Tibial artery (tissue), 4 donors: ENCODE results near the gene MGME1.

Experiments used
- DNase-seq, 2 donors: peaks; one replicate each; pipeline ENCODE4 v3.0.0-alpha.2; 2019
- H3K27ac ChIP-seq, 2 donors: fragments of 200-600 bp; sonication (generic) in 1 of 2; 1 replicate in 1 of 2; 2 replicates in 1 of 2; pipeline ENCODE4 v1.5.1; 2018 to 2019; ENCODE audit warnings: mild to moderate bottlenecking in 1 of 2
- H3K27me3 ChIP-seq, 2 donors: fragments of 200-600 bp; sonication (generic) in 1 of 2; one replicate each; pipeline versions ENCODE4 v1.5.1 to v1.6.0; 2016 to 2019
- H3K36me3 ChIP-seq, 3 donors: fragments of 200-600 bp; sonication (generic) in 2 of 3; one replicate each; pipeline ENCODE4 v1.5.1; 2016 to 2019; ENCODE audit warnings: mild to moderate bottlenecking in 2 of 3
- H3K4me1 ChIP-seq, 4 donors: fragments of 200-600 bp; sonication (generic) in 2 of 4; 1 replicate in 3 of 4; 2 replicates in 1 of 4; pipeline ENCODE4 v1.5.1; 2016 to 2019
- H3K4me3 ChIP-seq, 2 donors: fragments of 200-600 bp; sonication (generic) in 1 of 2; 1 replicate in 1 of 2; 2 replicates in 1 of 2; pipeline ENCODE4 v1.5.1; 2018 to 2019; ENCODE audit warnings: mild to moderate bottlenecking in 2 of 2
- H3K9me3 ChIP-seq, 3 donors: fragments of 200-600 bp; sonication (generic) in 1 of 3; one replicate each; pipeline ENCODE4 v1.5.1; 2016 to 2019
- intact Hi-C: fragments of 100-400 bp; cut with DNase I; formaldehyde crosslinking; loops from one replicate; pipeline ENCODE4 v1.15.0; 2023; ENCODE audit warnings: low total_unique reads
- TF ChIP-seq, protein P1 (sequence below), 2 experiments: fragments of 200-600 bp in 1 of 2; fragments of 450-650 bp in 1 of 2; IDR thresholded peaks; one replicate each; pipeline ENCODE4 v1.5.1; 2017 to 2019; ENCODE audit warnings: antibody characterized with exemption in 2 of 2, mild to moderate bottlenecking in 1 of 2, moderate library complexity in 1 of 2

The MGME1 gene

GRCh38 chr20:17946572-17947473 is 22.0 kb upstream of the MGME1 start:
- H3K9me3 ChIP-seq, result no peaks in the 10 kb centered on the region
- H3K27ac ChIP-seq, result no peak overlapping the region
- DNase-seq, result no peak
- no peaks in the 10 kb centered on the region for H3K4me1 ChIP-seq
- H3K36me3 ChIP-seq, result peaks cover 94 to 100% (median 95%) of the 10 kb centered on the region in 3 donors
- H3K27me3 ChIP-seq, result no peaks in the 10 kb centered on the region
- TF ChIP-seq, protein P1, sequence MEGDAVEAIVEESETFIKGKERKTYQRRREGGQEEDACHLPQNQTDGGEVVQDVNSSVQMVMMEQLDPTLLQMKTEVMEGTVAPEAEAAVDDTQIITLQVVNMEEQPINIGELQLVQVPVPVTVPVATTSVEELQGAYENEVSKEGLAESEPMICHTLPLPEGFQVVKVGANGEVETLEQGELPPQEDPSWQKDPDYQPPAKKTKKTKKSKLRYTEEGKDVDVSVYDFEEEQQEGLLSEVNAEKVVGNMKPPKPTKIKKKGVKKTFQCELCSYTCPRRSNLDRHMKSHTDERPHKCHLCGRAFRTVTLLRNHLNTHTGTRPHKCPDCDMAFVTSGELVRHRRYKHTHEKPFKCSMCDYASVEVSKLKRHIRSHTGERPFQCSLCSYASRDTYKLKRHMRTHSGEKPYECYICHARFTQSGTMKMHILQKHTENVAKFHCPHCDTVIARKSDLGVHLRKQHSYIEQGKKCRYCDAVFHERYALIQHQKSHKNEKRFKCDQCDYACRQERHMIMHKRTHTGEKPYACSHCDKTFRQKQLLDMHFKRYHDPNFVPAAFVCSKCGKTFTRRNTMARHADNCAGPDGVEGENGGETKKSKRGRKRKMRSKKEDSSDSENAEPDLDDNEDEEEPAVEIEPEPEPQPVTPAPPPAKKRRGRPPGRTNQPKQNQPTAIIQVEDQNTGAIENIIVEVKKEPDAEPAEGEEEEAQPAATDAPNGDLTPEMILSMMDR (IDR thresholded peaks at IDR 0.05), result no peak
- H3K4me3 ChIP-seq, result no peak overlapping the region
- intact Hi-C loops, result no loop called here

GRCh38 chr20:17947474-17947815 is 21.4 kb upstream of the MGME1 start:
- Histone ChIP-seq H3K4me3 (no peak overlapping the region), H3K27me3 (no peaks in the 10 kb centered on the region), H3K27ac (no peak overlapping the region), H3K9me3 (no peaks in the 10 kb centered on the region), H3K36me3 (peaks cover 94 to 100% (median 94%) of the 10 kb centered on the region in 3 donors), H3K4me1 (no peaks in the 10 kb centered on the region)
- DNase-seq, result no peak
- TF ChIP-seq, protein P1 (IDR thresholded peaks at IDR 0.05), result no peak
- intact Hi-C loops, result no loop called here

GRCh38 chr20:17948442-17948841 is 20.4 kb upstream of the MGME1 start:
- Histone ChIP-seq H3K27ac (no peak overlapping the region), H3K36me3 (peaks cover 93 to 100% (median 95%) of the 10 kb centered on the region in 3 donors), H3K4me1 (no peaks in the 10 kb centered on the region), H3K4me3 (no peak overlapping the region), H3K27me3 (no peaks in the 10 kb centered on the region), H3K9me3 (no peaks in the 10 kb centered on the region)
- TF ChIP-seq, protein P1 (IDR thresholded peaks at IDR 0.05), result no peak
- intact Hi-C loops, result no loop called here
- no peak for DNase-seq

DNA sequence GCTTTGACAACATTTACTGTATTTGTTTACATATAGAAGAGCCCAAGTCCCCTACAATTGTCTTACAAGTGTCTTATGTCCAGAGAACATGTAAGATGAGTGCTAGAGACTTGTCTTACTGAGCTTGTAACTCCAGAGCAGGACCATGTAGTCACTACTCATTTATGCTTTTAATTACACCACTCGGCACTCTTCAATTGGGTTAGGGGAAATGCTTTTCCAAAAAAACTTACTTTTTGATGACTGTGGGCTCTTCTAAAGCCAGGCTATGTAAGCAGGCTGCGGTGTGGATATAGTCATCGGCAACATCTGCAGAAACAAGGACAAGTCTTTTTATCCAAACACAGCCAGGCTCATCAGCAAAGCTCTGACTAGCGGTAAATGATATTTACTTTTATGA is 18.9 kb upstream of the MGME1 start:
- H3K9me3 ChIP-seq, result no peaks in the 10 kb centered on the region
- TF ChIP-seq, protein P1 (IDR thresholded peaks at IDR 0.05), result no peak
- intact Hi-C loops, result no loop called here
- H3K4me3 ChIP-seq, result no peak overlapping the region
- DNase-seq, result no peak
- H3K27me3 ChIP-seq, result no peaks in the 10 kb centered on the region
- peaks cover 93 to 100% (median 100%) of the 10 kb centered on the region in 3 donors for H3K36me3 ChIP-seq
- H3K27ac ChIP-seq, result no peak overlapping the region
- H3K4me1 ChIP-seq, result no peaks in the 10 kb centered on the region

DNA sequence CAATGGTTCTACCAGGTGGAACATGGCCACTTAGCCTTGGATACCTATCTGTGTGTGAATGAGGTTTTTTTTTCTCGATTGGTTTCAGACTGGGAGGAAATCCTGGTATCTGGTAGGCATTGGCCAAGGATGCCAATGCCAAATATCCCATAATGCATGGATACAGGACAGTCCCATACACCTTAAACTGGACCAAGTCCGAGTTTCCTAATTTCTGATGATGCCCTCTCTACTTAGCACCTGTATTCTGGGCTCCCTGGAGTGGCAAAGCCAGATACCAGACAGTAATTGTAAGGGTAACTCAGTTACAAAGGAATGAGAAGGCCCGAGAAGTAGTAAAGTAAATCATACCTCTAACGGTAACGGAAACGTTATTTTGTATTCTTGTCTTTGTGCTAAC is 18.1 kb upstream of the MGME1 start:
- Histone ChIP-seq H3K36me3 (peaks cover 85 to 100% (median 100%) of the 10 kb centered on the region in 3 donors), H3K27me3 (no peaks in the 10 kb centered on the region), H3K4me1 (no peaks in the 10 kb centered on the region), H3K4me3 (no peak overlapping the region), H3K27ac (no peak overlapping the region), H3K9me3 (no peaks in the 10 kb centered on the region)
- TF ChIP-seq, protein P1 (IDR thresholded peaks at IDR 0.05), result no peak
- intact Hi-C loops, result no loop called here
- no peak for DNase-seq
